ENCODE measurements around the gene CRTAC1. TPM values are rescaled to one million over a fixed set of nuclear protein-coding genes. Genes with fewer than 3 reads are reported as not detected.

The CRTAC1 gene
- total RNA-seq, 1 experiment from 2014 or later: 0.46 TPM

DNA sequence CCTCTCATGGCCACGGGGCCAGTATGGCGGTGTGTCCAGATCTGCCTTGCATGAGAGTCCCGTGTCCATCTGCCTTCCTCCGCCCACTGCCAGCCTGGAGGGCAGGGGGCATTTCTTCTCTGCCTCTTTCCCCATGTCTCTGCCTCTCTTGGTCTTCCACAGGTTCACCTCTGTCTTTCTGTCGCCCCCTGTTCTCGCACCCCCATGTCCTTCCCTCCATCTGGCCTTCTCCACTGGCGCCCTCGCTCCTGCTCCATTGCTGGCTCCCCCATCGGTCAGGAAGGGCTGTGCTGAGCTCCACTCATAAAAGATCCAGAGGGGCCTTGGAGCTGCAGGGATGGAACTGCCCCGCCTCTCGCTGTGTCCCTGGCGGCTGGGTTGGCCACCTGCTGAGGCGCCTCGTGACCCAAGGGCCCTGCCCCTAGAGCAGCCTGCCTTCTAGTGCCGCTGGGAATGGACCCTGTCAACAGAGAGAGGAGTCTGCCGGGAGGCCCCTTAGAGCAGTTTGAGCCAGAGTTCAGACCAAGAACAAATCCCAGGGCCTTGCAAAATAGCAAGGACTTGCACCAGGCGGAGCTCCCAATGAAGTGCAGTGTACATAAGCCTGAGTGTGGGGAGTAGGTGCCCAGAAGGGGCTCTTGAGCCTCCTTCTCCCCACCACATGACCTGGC is 138.8 kb downstream of the CRTAC1 start:
- no peak overlapping the region for H2BK20ac ChIP-seq (ENCODE audit: low read depth, low read length, poor library complexity, severe bottlenecking)
- no peak overlapping the region for H3K4ac ChIP-seq (ENCODE audit: low read depth, low read length)
- no peak overlapping the region for H3K9ac ChIP-seq (ENCODE audit: extremely low read depth, insufficient read length, low read length)
- H2BK5ac ChIP-seq (ENCODE audit: insufficient read length, low read length): no peak overlapping the region
- H4K8ac ChIP-seq (replicated peaks; ENCODE audit: insufficient read length, low read depth, low read length): no peak overlapping the region
- no peak overlapping the region for H4K5ac ChIP-seq (ENCODE audit: insufficient read length, low read depth, low read length)
- Mint-ChIP-seq H3K36me3 (ENCODE audit: insufficient read depth in 1 of 3, low read depth in 3 of 3) (no peaks in the 10 kb centered on the region), H3K4me3 (no peak overlapping the region), H3K27ac (peak overlapping the region in 2 of 3 experiments; percentile 4 to 71; a peak in 3 of 7 replicates), H3K9me3 (no peaks in the 10 kb centered on the region), H3K4me1 (peaks cover 20 to 25% of the 10 kb centered on the region in 2 experiments), H3K27me3 (ENCODE audit: low read depth) (peaks cover 9% of the 10 kb centered on the region; the same call in 1 of the 2 replicates)
- H3K18ac ChIP-seq (ENCODE audit: insufficient read length, low read depth, low read length): no peak overlapping the region
- no peak overlapping the region for H2AFZ ChIP-seq (ENCODE audit: low read length)
- no peak overlapping the region for H3K4me2 ChIP-seq (ENCODE audit: insufficient read depth, insufficient read length, low read length)
- H3K23ac ChIP-seq (ENCODE audit: insufficient read length, low read depth, low read length): no peak overlapping the region
- H3K56ac ChIP-seq (ENCODE audit: insufficient read length, low read depth, low read length): no peak overlapping the region
- H3K4me1 ChIP-seq (ENCODE audit: insufficient read depth, low read length): peaks cover 2% of the 10 kb centered on the region; the same call in 1 of the 2 replicates
- H3K27ac ChIP-seq (ENCODE audit: insufficient read length, low read depth, low read length): no peak overlapping the region
- no CpG with 5 or more reads among the region's 17 CpGs for WGBS (ENCODE audit: extremely low coverage, insufficient read length, low lambda C conversion rate)
- peak overlapping the region; percentile 43; the same call in 1 of the 2 replicates for H3K14ac ChIP-seq (ENCODE audit: insufficient read depth, low read length)
- no peaks in the 10 kb centered on the region for H4K20me1 ChIP-seq (ENCODE audit: control insufficient read depth, insufficient read depth, insufficient read length)
- H2BK15ac ChIP-seq (ENCODE audit: low read depth, low read length): no peak overlapping the region
- TF ChIP-seq, protein P1, sequence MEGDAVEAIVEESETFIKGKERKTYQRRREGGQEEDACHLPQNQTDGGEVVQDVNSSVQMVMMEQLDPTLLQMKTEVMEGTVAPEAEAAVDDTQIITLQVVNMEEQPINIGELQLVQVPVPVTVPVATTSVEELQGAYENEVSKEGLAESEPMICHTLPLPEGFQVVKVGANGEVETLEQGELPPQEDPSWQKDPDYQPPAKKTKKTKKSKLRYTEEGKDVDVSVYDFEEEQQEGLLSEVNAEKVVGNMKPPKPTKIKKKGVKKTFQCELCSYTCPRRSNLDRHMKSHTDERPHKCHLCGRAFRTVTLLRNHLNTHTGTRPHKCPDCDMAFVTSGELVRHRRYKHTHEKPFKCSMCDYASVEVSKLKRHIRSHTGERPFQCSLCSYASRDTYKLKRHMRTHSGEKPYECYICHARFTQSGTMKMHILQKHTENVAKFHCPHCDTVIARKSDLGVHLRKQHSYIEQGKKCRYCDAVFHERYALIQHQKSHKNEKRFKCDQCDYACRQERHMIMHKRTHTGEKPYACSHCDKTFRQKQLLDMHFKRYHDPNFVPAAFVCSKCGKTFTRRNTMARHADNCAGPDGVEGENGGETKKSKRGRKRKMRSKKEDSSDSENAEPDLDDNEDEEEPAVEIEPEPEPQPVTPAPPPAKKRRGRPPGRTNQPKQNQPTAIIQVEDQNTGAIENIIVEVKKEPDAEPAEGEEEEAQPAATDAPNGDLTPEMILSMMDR (conservative IDR thresholded peaks at IDR 0.05): no peak
- H4K91ac ChIP-seq (ENCODE audit: insufficient read length, low read depth, low read length): no peak overlapping the region
- H2BK12ac ChIP-seq (ENCODE audit: insufficient read length, low read depth, low read length): no peak overlapping the region
- no peaks in the 10 kb centered on the region for H3K23me2 ChIP-seq (ENCODE audit: insufficient read length, low read depth, low read length, poor library complexity, severe bottlenecking)
- no peaks in the 10 kb centered on the region for H3K79me1 ChIP-seq (ENCODE audit: insufficient read depth, low read depth, low read length, poor library complexity, severe bottlenecking)
- no peaks in the 10 kb centered on the region for H3K27me3 ChIP-seq (ENCODE audit: insufficient read depth, low read length)
- H3K79me2 ChIP-seq (ENCODE audit: insufficient read depth, low read length): no peaks in the 10 kb centered on the region
- H2AK5ac ChIP-seq (ENCODE audit: insufficient read length, low read length): no peak overlapping the region
- no peaks in the 10 kb centered on the region for H3K9me3 ChIP-seq (ENCODE audit: control insufficient read depth, low read depth, low read length)
- no peak overlapping the region for H3T11ph ChIP-seq (ENCODE audit: low read length)
- no peak for DNase-seq
- no peak overlapping the region for H2BK120ac ChIP-seq (ENCODE audit: low read depth, low read length, poor library complexity, severe bottlenecking)

Measured in H9 (cell line).